Endodermal cell (in vitro differentiated cells): ENCODE measurements around the gene NMU. TPM values are rescaled to one million over a fixed set of nuclear protein-coding genes. Genes with fewer than 3 reads are reported as not detected.
A peak's percentile ranks its signal among the peaks of the same experiment; 100 is the strongest.

ENCODE experiments used
- DNase-seq: peaks from one replicate; pipeline ENCODE4 v3.0.0-alpha.2; 2017
- H3K27ac ChIP-seq: 2 replicates; pipeline ENCODE4 v1.5.1; 2013; ENCODE audit warnings: mild to moderate bottlenecking, low read depth, low read length, moderate library complexity
- H3K27me3 ChIP-seq: 2 replicates; pipeline ENCODE4 v1.6.1; 2013; ENCODE audit warnings: mild to moderate bottlenecking, low read length, moderate library complexity; ENCODE audit not compliant: insufficient read depth, control insufficient read depth, poor library complexity, severe bottlenecking
- H3K36me3 ChIP-seq: 2 replicates; pipeline ENCODE4 v1.7.0; 2013; ENCODE audit warnings: mild to moderate bottlenecking, low read length, moderate library complexity; ENCODE audit not compliant: control insufficient read depth, insufficient read depth
- H3K4me1 ChIP-seq: one replicate; pipeline ENCODE4 v1.7.0; 2013; ENCODE audit warnings: low read length; ENCODE audit not compliant: control insufficient read depth, insufficient read depth
- H3K4me3 ChIP-seq: 2 replicates; pipeline ENCODE4 v1.5.1; 2013; ENCODE audit warnings: mild to moderate bottlenecking, low read length, moderate library complexity
- H3K9ac ChIP-seq: 2 replicates; pipeline ENCODE4 v1.6.1; 2013; ENCODE audit warnings: mild to moderate bottlenecking, low read length, moderate library complexity; ENCODE audit not compliant: poor library complexity, severe bottlenecking; ENCODE audit errors: extremely low read depth
- H3K9me3 ChIP-seq: 2 replicates; pipeline ENCODE4 v1.6.1; 2013; ENCODE audit warnings: mild to moderate bottlenecking, low read length, moderate library complexity; ENCODE audit not compliant: control insufficient read depth
- H3K27ac Mint-ChIP-seq: 2 replicates; pipeline ENCODE4 v1.8.0; 2020; ENCODE audit warnings: mixed read lengths
- H3K27me3 Mint-ChIP-seq: 2 replicates; pipeline ENCODE4 v1.8.0; 2021; ENCODE audit warnings: mild to moderate bottlenecking, mixed read lengths; ENCODE audit not compliant: insufficient read depth
- H3K36me3 Mint-ChIP-seq: 2 replicates; pipeline ENCODE4 v1.8.0; 2020; ENCODE audit warnings: low read depth, mixed read lengths
- H3K4me1 Mint-ChIP-seq: 2 replicates; pipeline ENCODE4 v1.8.0; 2020; ENCODE audit warnings: mixed read lengths
- H3K4me3 Mint-ChIP-seq: 2 replicates; pipeline ENCODE4 v1.8.0; 2020; ENCODE audit warnings: mild to moderate bottlenecking, moderate library complexity, mixed read lengths
- H3K9me3 Mint-ChIP-seq: 2 replicates; pipeline ENCODE4 v1.8.0; 2020; ENCODE audit warnings: mild to moderate bottlenecking, mixed read lengths
- WGBS, 2 experiments: methylation state at CpG; one replicate each; pipeline versions ENCODE4 v1.1.5 to v1.1.7; 2013; ENCODE audit warnings: missing lambda C conversion rate in 2 of 2, mixed read lengths in 1 of 2; ENCODE audit not compliant: insufficient coverage in 1 of 2, insufficient read length in 1 of 2; 5-methylcytosine and 5-hydroxymethylcytosine counted together
- total RNA-seq, 2 donors: library from RNA; stranded (reverse); fragmentation: NEBNext Ultra II Directional in 1 of 2; extraction: Animal tissue kit (Norgen Biotek cat#: 25700) in 1 of 2; gene quantifications; 2 replicates in 1 of 2; 3 replicates in 1 of 2; pipeline ENCODE4 v1.2.1, GENCODE V29; 2021
- TF ChIP-seq, protein P1 (sequence below): fragments of 200-600 bp; sonication (generic); conservative IDR thresholded peaks from 2 replicates; pipeline ENCODE4 v1.5.0; 2021; ENCODE audit warnings: antibody characterized with exemption, mild to moderate bottlenecking

The NMU gene
- total RNA-seq, 2 donors from 2014 or later, result 9.6 to 17.2 TPM

DNA sequence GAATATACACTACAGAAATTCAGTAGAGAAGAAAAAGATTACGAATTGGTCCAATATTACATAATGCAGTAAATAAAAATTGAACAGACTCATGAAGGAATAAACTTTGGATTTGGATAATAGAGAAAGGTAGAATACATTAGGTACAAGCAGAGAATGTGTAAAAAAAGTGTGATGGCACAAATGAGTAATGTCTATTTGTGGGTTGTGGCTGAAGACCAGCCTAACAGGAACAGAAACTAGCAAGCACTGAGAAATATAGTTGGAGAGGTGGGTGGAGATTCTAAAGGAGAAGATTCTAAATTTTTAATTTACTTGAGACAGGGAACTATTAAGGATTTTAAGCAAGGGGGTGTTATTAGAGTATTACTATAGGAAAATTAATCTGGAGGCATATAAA lies 74.2 kb downstream of the NMU start:
- Mint-ChIP-seq H3K4me3 (no peak overlapping the region), H3K27ac (no peak overlapping the region), H3K9me3 (peaks cover 12% of the 10 kb centered on the region), H3K27me3 (no peaks in the 10 kb centered on the region), H3K36me3 (no peaks in the 10 kb centered on the region), H3K4me1 (no peaks in the 10 kb centered on the region)
- H3K4me1 ChIP-seq, result no peaks in the 10 kb centered on the region
- H3K36me3 ChIP-seq, result no peaks in the 10 kb centered on the region
- 100% methylated on average over 1 of the region's 1 CpG for WGBS, 2 experiments
- H3K27ac ChIP-seq, result no peak overlapping the region
- peaks cover 8% of the 10 kb centered on the region for H3K9me3 ChIP-seq
- H3K9ac ChIP-seq, result no peak overlapping the region
- no peak overlapping the region for H3K4me3 ChIP-seq
- TF ChIP-seq, protein P1, sequence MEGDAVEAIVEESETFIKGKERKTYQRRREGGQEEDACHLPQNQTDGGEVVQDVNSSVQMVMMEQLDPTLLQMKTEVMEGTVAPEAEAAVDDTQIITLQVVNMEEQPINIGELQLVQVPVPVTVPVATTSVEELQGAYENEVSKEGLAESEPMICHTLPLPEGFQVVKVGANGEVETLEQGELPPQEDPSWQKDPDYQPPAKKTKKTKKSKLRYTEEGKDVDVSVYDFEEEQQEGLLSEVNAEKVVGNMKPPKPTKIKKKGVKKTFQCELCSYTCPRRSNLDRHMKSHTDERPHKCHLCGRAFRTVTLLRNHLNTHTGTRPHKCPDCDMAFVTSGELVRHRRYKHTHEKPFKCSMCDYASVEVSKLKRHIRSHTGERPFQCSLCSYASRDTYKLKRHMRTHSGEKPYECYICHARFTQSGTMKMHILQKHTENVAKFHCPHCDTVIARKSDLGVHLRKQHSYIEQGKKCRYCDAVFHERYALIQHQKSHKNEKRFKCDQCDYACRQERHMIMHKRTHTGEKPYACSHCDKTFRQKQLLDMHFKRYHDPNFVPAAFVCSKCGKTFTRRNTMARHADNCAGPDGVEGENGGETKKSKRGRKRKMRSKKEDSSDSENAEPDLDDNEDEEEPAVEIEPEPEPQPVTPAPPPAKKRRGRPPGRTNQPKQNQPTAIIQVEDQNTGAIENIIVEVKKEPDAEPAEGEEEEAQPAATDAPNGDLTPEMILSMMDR, result no peak
- no peaks in the 10 kb centered on the region for H3K27me3 ChIP-seq
- no peak for DNase-seq

DNA sequence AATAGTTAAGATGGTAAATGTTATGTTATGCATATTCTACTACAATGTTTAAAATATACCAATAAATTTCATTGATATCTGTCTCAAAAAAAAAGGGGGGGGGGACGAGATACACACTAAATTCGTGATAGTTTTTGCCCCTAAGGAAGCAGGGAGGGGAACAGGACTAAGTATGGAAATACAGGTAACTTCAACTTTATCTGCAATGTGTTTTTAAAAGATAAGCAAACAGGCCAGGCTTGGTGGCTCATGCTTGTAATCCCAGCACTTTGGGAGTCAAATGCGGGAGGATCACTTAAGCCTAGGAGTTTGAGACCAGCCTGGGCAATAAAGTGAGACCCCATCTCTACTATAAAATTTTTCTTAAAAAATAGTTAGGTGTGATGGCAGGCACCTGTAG lies 76.0 kb downstream of the NMU start:
- Mint-ChIP-seq H3K36me3 (no peaks in the 10 kb centered on the region), H3K4me1 (no peaks in the 10 kb centered on the region), H3K27me3 (no peaks in the 10 kb centered on the region), H3K9me3 (peaks cover 5% of the 10 kb centered on the region), H3K4me3 (no peak overlapping the region), H3K27ac (no peak overlapping the region)
- H3K9ac ChIP-seq, result no peak overlapping the region
- H3K4me1 ChIP-seq, result no peaks in the 10 kb centered on the region
- no peaks in the 10 kb centered on the region for H3K27me3 ChIP-seq
- 90 to 100% methylated on average over 1 to 3 of the region's 3 CpGs for WGBS, 2 experiments
- H3K9me3 ChIP-seq, result no peaks in the 10 kb centered on the region
- no peaks in the 10 kb centered on the region for H3K36me3 ChIP-seq
- no peak overlapping the region for H3K27ac ChIP-seq
- DNase-seq, result no peak
- TF ChIP-seq, protein P1, result no peak
- H3K4me3 ChIP-seq, result no peak overlapping the region

- no peak for DNase-seq
- Mint-ChIP-seq H3K27me3 (no peaks in the 10 kb centered on the region), H3K36me3 (no peaks in the 10 kb centered on the region), H3K9me3 (peaks cover 7% of the 10 kb centered on the region), H3K4me3 (no peak overlapping the region), H3K27ac (no peak overlapping the region), H3K4me1 (peaks cover 5% of the 10 kb centered on the region)
- Histone ChIP-seq H3K27ac (no peak overlapping the region), H3K4me1 (no peaks in the 10 kb centered on the region), H3K36me3 (no peaks in the 10 kb centered on the region), H3K4me3 (no peak overlapping the region), H3K27me3 (no peaks in the 10 kb centered on the region), H3K9ac (no peak overlapping the region), H3K9me3 (no peaks in the 10 kb centered on the region)
- 100% methylated on average over 2 of the region's 2 CpGs; no CpG with 5 or more reads in 1 of the 2 experiments for WGBS, 2 experiments
- TF ChIP-seq, protein P1, result peak; percentile 72
Measured at GRCh38 chr4:55554453-55555030, 81.6 kb downstream of the NMU start.
